Activated CD4-positive, alpha-beta memory T cell treated with anti-CD3 and anti-CD28 coated beads for 36 hours (primary cell): ENCODE data around the gene HCFC2. TPM values are rescaled to one million over a fixed set of nuclear protein-coding genes. Genes with fewer than 3 reads are reported as not detected.

ENCODE experiments used
- CTCF ChIA-PET: fragments of 350-600 bp; sonication (Branson Sonifier 250); formaldehyde crosslinking; loops from one replicate; lab custom pipeline; 2021; ENCODE audit warnings: antibody characterized with exemption, inconsistent platforms; lab: Charles Lee
- POLR2A ChIA-PET: fragments of 350-600 bp; sonication (Branson Sonifier 250); formaldehyde crosslinking; loops from one replicate; lab custom pipeline; 2021; ENCODE audit warnings: antibody characterized with exemption; lab: Charles Lee
- DNase-seq: peaks from one replicate; pipeline ENCODE4 v3.0.0-alpha.2; 2020
- H3K27ac Mint-ChIP-seq: one replicate; pipeline ENCODE4 v1.8.0; 2021; ENCODE audit warnings: mixed read lengths
- H3K27me3 Mint-ChIP-seq: one replicate; pipeline ENCODE4 v1.8.0; 2021; ENCODE audit warnings: mixed read lengths
- H3K36me3 Mint-ChIP-seq: one replicate; pipeline ENCODE4 v1.8.0; 2021; ENCODE audit warnings: mixed read lengths
- H3K4me1 Mint-ChIP-seq: one replicate; pipeline ENCODE4 v1.8.0; 2021; ENCODE audit warnings: low read depth, mixed read lengths
- H3K4me3 Mint-ChIP-seq: one replicate; pipeline ENCODE4 v1.8.0; 2021; ENCODE audit warnings: mild to moderate bottlenecking, mixed read lengths
- H3K9me3 Mint-ChIP-seq: one replicate; pipeline ENCODE4 v1.8.0; 2021; ENCODE audit warnings: mixed read lengths
- intact Hi-C: fragments of 100-400 bp; cut with micrococcal nuclease; formaldehyde crosslinking; loops from one replicate; pipeline ENCODE4 v1.15.1; 2023
- total RNA-seq, 2 experiments: library from RNA; stranded (reverse); gene quantifications; one replicate each; pipeline ENCODE4 v1.2.3, GENCODE V29; 2021

HCFC2 gene
- total RNA-seq, 2 experiments from 2014 or later = 8.9 to 10.8 TPM

GRCh38 chr12:104059963-104060362 lies 4.4 kb upstream of the HCFC2 start:
- H3K9me3 Mint-ChIP-seq = peaks cover 2% of the 10 kb centered on the region
- H3K36me3 Mint-ChIP-seq = peaks cover 2% of the 10 kb centered on the region
- no peak overlapping the region for H3K4me3 Mint-ChIP-seq
- peaks cover 2% of the 10 kb centered on the region for H3K4me1 Mint-ChIP-seq
- intact Hi-C loops = no loop called here
- ChIA-PET POLR2A (no interaction called here), CTCF (interaction anchor here (5.1 to 6.0 kb wide), 2 partner anchors 49 to 50 kb away, joined by 60 to 156 read pairs; no protein-coding TSS in a partner anchor)
- peaks cover 18% of the 10 kb centered on the region for H3K27me3 Mint-ChIP-seq
- H3K27ac Mint-ChIP-seq = no peak overlapping the region
- no peak for DNase-seq

DNA sequence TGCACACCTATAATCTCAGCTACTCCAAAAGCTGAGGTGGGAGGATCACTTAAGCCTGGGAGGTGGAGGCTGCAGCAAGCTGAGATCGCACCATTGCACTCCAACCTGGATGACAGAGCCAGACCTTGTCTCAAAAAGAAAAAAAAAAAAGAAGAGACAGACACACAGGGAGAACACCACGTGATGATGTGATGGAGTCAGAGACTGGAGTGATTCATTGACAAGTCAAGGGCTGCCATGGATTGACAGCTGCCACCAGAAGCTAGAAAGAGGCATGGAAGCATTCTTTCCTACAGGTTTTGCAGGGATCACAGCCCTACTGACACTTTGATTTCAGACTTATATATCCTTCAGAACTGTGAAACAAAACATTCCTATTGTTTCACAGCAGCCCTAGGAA lies 3.5 kb upstream of the HCFC2 start:
- peaks cover 2% of the 10 kb centered on the region for H3K9me3 Mint-ChIP-seq
- H3K27ac Mint-ChIP-seq = no peak overlapping the region
- DNase-seq = no peak
- H3K4me1 Mint-ChIP-seq = peaks cover 10% of the 10 kb centered on the region
- H3K27me3 Mint-ChIP-seq = peaks cover 18% of the 10 kb centered on the region
- no peak overlapping the region for H3K4me3 Mint-ChIP-seq
- ChIA-PET POLR2A (no interaction called here), CTCF (interaction anchor here (5.1 kb wide), 1 partner anchor 49 kb away, joined by 60 read pairs; no protein-coding TSS in a partner anchor)
- intact Hi-C loops = no loop called here
- peaks cover 2% of the 10 kb centered on the region for H3K36me3 Mint-ChIP-seq

DNA sequence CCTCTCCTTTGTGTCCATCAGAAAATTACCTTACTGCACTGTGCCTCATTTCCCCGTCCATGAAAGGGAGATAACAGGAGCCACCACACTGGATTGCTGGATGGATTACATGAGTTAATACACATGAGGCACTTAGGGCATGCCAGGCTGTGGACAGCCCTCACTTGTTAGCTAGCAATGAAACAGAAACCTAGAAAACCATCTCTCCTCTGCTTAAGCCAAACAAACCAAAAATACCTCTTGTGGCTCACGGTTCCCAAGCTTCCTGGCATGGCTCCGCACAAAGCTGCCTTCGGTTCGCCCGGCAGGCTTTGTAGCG lies 660 bp upstream of the HCFC2 start:
- Mint-ChIP-seq H3K4me3 (peak overlapping the region; percentile 97), H3K27ac (no peak overlapping the region), H3K4me1 (peaks cover 21% of the 10 kb centered on the region), H3K36me3 (peaks cover 2% of the 10 kb centered on the region), H3K9me3 (no peaks in the 10 kb centered on the region), H3K27me3 (peaks cover 13% of the 10 kb centered on the region)
- POLR2A ChIA-PET = interaction anchor here (0.7 to 2.8 kb wide), 7 partner anchors 23 to 135 kb away, joined by 3 to 21 read pairs (median 4); partner anchors contain the start of genes HSP90B1, NFYB and TDG
- intact Hi-C loops = loop anchor here (1.0 to 2.0 kb wide), 8 partner anchors 21 to 224 kb away; partner anchors contain the start of genes HSP90B1, NFYB and TDG
- DNase-seq = no peak
- CTCF ChIA-PET = interaction anchor here (0.8 to 5.1 kb wide), 3 partner anchors 9 to 46 kb away, joined by 3 to 60 read pairs (median 3); no protein-coding TSS in a partner anchor

DNA sequence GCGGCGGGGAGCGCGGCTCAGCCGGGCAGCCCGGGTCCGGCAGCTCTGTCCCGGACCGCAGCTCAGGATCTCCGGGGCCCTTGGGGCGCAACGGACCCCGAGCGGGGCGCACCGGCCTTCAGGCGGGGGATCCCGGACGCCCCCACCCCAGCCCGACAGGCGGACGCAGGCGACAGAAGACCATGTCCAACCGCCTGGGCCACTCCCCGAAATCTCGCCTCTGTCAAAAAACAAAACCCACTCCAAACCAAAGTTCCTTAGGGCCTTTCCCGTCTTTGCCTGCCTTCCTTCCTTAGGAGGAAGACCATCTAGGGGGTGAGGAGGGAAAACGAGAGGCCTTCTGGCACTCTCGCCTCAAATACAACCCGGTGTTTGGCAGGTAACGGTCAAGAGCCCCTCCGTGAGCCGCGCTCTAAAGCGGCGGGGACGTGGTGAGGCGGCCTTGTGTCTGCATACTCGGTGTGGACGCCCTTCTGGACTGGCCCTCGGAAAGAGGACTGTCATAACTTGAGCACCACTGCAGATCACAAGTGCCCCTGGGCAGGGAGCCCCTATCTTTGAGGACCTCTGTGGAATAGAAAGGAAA lies 604 bp downstream of the HCFC2 start:
- Mint-ChIP-seq H3K27me3 (peaks cover 9% of the 10 kb centered on the region), H3K9me3 (no peaks in the 10 kb centered on the region), H3K4me3 (peak overlapping the region; percentile 97), H3K36me3 (peaks cover 4% of the 10 kb centered on the region), H3K4me1 (peaks cover 21% of the 10 kb centered on the region), H3K27ac (peak overlapping the region; percentile 40)
- intact Hi-C loops = loop anchor here (1.0 to 2.0 kb wide), 8 partner anchors 19 to 222 kb away; partner anchors contain the start of genes HSP90B1, NFYB and TDG
- DNase-seq = peak; percentile 16
- POLR2A ChIA-PET = interaction anchor here (1.2 to 2.8 kb wide), 5 partner anchors 19 to 135 kb away, joined by 3 to 21 read pairs (median 6); partner anchors contain the start of genes HSP90B1, NFYB and TDG
- CTCF ChIA-PET = interaction anchor here (5.1 kb wide), 1 partner anchor 45 kb away, joined by 60 read pairs; no protein-coding TSS in a partner anchor

- H3K27ac Mint-ChIP-seq = no peak overlapping the region
- ChIA-PET CTCF (no interaction called here), POLR2A (no interaction called here)
- DNase-seq = no peak
- no peaks in the 10 kb centered on the region for H3K9me3 Mint-ChIP-seq
- H3K27me3 Mint-ChIP-seq = no peaks in the 10 kb centered on the region
- H3K4me1 Mint-ChIP-seq = peaks cover 13% of the 10 kb centered on the region
- H3K4me3 Mint-ChIP-seq = no peak overlapping the region
- intact Hi-C loops = no loop called here
- H3K36me3 Mint-ChIP-seq = peaks cover 9% of the 10 kb centered on the region
Observed at GRCh38 chr12:104072099-104072498, 7.8 kb downstream of the HCFC2 start.

DNA sequence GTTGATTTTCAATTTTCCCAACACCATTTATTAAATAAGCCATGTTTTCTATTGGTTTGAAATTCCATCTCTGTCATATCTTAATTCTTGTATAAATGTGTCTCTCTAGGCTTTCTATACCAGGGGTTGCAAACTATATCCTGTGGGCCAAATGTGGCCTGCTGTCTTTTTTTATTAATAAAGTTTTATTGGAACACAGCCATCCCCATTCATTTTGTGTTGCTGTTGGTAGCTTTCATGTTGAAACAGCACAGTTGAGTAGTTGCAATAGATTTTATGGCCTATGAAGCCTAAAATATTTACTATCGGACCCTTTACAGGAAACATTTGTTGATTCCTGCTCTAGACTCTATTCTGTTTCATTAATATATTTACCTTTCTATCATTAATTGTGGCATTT lies 9.4 kb downstream of the HCFC2 start:
- no peak overlapping the region for H3K4me3 Mint-ChIP-seq
- DNase-seq = no peak
- no peaks in the 10 kb centered on the region for H3K9me3 Mint-ChIP-seq
- no peaks in the 10 kb centered on the region for H3K27me3 Mint-ChIP-seq
- intact Hi-C loops = no loop called here
- H3K27ac Mint-ChIP-seq = no peak overlapping the region
- peaks cover 6% of the 10 kb centered on the region for H3K4me1 Mint-ChIP-seq
- peaks cover 14% of the 10 kb centered on the region for H3K36me3 Mint-ChIP-seq
- ChIA-PET CTCF (interaction anchor here (0.6 to 0.7 kb wide), 2 partner anchors 16 to 954 kb away, joined by 3 to 4 read pairs; no protein-coding TSS in a partner anchor), POLR2A (no interaction called here)

GRCh38 chr12:104079024-104079423 lies 14.7 kb downstream of the HCFC2 start:
- DNase-seq = no peak
- Mint-ChIP-seq H3K9me3 (no peaks in the 10 kb centered on the region), H3K4me1 (peaks cover 13% of the 10 kb centered on the region), H3K27me3 (no peaks in the 10 kb centered on the region), H3K4me3 (no peak overlapping the region), H3K27ac (no peak overlapping the region), H3K36me3 (peaks cover 21% of the 10 kb centered on the region)
- ChIA-PET POLR2A (no interaction called here), CTCF (interaction anchor here (1.0 to 1.4 kb wide), 2 partner anchors 11 to 21 kb away, joined by 3 to 5 read pairs; no protein-coding TSS in a partner anchor)
- intact Hi-C loops = no loop called here

DNA sequence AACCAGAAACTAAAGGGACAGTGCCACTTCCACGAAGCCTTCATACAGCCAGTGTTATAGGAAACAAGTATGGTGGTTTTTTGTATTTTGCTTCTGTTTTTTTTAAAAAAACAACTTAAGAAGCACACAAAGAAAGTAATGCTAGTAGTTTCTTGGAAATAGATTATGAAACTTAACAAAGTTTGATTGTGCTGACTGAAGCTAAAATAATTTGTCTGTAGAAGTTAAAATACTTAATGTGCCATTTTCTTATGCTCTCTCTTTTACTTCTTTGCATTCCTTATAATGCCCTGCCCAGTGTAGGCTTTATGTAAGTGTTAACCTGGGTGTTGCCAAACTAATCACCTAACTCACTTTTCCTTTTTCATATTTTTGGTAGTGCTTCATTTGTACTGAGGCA lies 16.4 kb downstream of the HCFC2 start:
- Mint-ChIP-seq H3K27ac (no peak overlapping the region), H3K27me3 (no peaks in the 10 kb centered on the region), H3K36me3 (peaks cover 30% of the 10 kb centered on the region), H3K9me3 (no peaks in the 10 kb centered on the region), H3K4me3 (no peak overlapping the region), H3K4me1 (peaks cover 22% of the 10 kb centered on the region)
- intact Hi-C loops = no loop called here
- CTCF ChIA-PET = no interaction called here
- POLR2A ChIA-PET = no interaction called here
- DNase-seq = no peak

- Mint-ChIP-seq H3K27ac (no peak overlapping the region), H3K9me3 (no peaks in the 10 kb centered on the region), H3K27me3 (no peaks in the 10 kb centered on the region), H3K4me3 (no peak overlapping the region), H3K4me1 (peaks cover 17% of the 10 kb centered on the region), H3K36me3 (peaks cover 30% of the 10 kb centered on the region)
- DNase-seq = peak; percentile 78
- POLR2A ChIA-PET = interaction anchor here (0.6 to 1.7 kb wide), 4 partner anchors 19 to 156 kb away, joined by 3 read pairs; partner anchors contain the start of gene HCFC2
- intact Hi-C loops = loop anchor here (1.0 kb wide), 3 partner anchors 11 to 159 kb away; partner anchors contain the start of gene HCFC2
- CTCF ChIA-PET = interaction anchor here (0.6 to 1.8 kb wide), 3 partner anchors 13 to 26 kb away, joined by 3 to 11 read pairs (median 5); no protein-coding TSS in a partner anchor
Observed at GRCh38 chr12:104083769-104084475, 19.6 kb downstream of the HCFC2 start.

DNA sequence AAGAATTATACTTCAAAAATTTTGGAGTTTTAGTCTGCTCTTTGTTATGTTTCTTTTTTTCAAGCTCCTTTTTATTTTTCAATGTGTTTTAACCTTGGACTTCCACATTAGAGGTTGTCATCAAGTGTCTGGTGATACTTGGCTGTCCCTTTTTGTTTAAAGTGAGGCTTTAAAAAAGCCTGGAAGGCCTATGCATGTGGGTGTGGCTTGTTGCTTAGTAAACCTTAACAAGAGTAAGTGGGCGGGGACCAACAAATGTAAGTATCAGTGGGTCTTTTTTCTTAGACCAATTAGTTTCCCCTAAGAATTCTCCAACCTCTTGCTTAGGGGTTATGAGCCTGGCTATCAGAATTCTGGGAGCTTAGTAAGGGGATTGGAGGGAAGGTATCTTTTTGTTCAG lies 26.4 kb downstream of the HCFC2 start:
- no peaks in the 10 kb centered on the region for H3K9me3 Mint-ChIP-seq
- H3K4me1 Mint-ChIP-seq = peaks cover 12% of the 10 kb centered on the region
- intact Hi-C loops = no loop called here
- no peak for DNase-seq
- H3K27ac Mint-ChIP-seq = no peak overlapping the region
- POLR2A ChIA-PET = no interaction called here
- no peaks in the 10 kb centered on the region for H3K27me3 Mint-ChIP-seq
- CTCF ChIA-PET = interaction anchor here (2.5 kb wide), 1 partner anchor 18 kb away, joined by 10 read pairs; no protein-coding TSS in a partner anchor
- no peak overlapping the region for H3K4me3 Mint-ChIP-seq
- peaks cover 19% of the 10 kb centered on the region for H3K36me3 Mint-ChIP-seq

DNA sequence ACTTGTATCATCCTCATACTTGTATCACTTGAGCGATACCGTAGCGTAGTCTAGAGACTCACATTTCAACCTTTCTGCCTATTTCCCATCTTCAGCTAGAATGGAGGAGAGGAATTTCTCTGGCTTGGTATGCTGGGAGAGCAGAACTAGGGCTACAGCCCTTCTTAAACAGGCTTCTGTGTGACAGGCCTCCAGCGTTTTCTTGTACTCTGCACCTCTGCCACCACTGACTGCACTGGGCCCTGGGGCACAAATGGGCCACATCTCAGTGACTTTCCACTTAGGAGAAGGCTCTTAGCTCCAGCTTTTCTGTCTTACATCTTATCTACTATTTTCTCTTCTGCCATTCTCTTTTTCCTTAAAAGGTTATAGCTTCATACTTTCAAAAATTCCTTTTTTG lies 26.8 kb downstream of the HCFC2 start:
- no peaks in the 10 kb centered on the region for H3K27me3 Mint-ChIP-seq
- no peak overlapping the region for H3K27ac Mint-ChIP-seq

DNA sequence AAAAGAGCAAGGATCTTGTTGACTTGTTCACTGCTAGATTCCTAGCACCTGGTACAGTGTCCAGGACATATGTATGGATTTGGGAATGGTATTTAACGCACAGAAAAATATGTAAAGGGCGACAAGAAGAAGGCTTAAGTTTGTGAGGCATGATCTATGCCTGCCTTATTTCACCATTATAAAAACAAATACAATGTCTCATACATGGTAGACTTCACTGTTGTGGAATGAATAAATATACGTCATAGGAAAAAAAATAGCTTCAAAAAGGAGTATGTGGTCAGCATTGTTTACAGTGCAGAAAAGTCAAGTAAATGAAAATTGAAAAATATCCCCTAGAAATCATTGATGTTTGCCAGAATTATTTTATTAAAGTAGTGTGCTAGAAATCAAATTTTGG lies 30.0 kb downstream of the HCFC2 start:
- H3K27ac Mint-ChIP-seq = no peak overlapping the region
- no peak for DNase-seq
- no peak overlapping the region for H3K4me3 Mint-ChIP-seq
- ChIA-PET POLR2A (no interaction called here), CTCF (no interaction called here)
- peaks cover 21% of the 10 kb centered on the region for H3K36me3 Mint-ChIP-seq
- H3K4me1 Mint-ChIP-seq = peaks cover 16% of the 10 kb centered on the region
- intact Hi-C loops = no loop called here
- H3K27me3 Mint-ChIP-seq = no peaks in the 10 kb centered on the region
- no peaks in the 10 kb centered on the region for H3K9me3 Mint-ChIP-seq

More for the DNA sequence above, 26.8 kb downstream of the HCFC2 start:
- intact Hi-C loops = no loop called here
- no peak for DNase-seq
- Mint-ChIP-seq H3K9me3 (no peaks in the 10 kb centered on the region), H3K4me3 (no peak overlapping the region), H3K36me3 (peaks cover 17% of the 10 kb centered on the region), H3K4me1 (peaks cover 12% of the 10 kb centered on the region)
- CTCF ChIA-PET = interaction anchor here (1.3 to 2.5 kb wide), 2 partner anchors 18 to 1026 kb away, joined by 3 to 10 read pairs; no protein-coding TSS in a partner anchor
- POLR2A ChIA-PET = no interaction called here
